DOHH2 (cell line): ENCODE measurements around the gene NAP1L1.

Source experiments
- CTCF ChIP-seq: fragments of 200-600 bp; sonication (generic); IDR thresholded peaks from one replicate; pipeline ENCODE4 v1.5.1; 2014; ENCODE audit warnings: antibody characterized with exemption, mild to moderate bottlenecking, low read depth, low read length; ENCODE audit not compliant: poor library complexity, severe bottlenecking
- EZH2phosphoT487 ChIP-seq: fragments of 200-600 bp; sonication (generic); IDR thresholded peaks from 2 replicates; pipeline ENCODE4 v1.6.1; 2017; ENCODE audit warnings: borderline replicate concordance, mild to moderate bottlenecking, antibody characterized with exemption, low read length, moderate library complexity, mixed read lengths

- TF ChIP-seq CTCF: no peak
- TF ChIP-seq EZH2phosphoT487: no peak
Observed at GRCh38 chr12:76040461-76040860, 44.0 kb downstream of the NAP1L1 start.
